HG02852 (cell line): ENCODE results near the gene CDCP1.

ENCODE experiments used
- ATAC-seq: cut with Tn5 transposase; IDR thresholded peaks from one replicate; pipeline ENCODE4 v1.9.1; 2021; ENCODE audit warnings: mild to moderate bottlenecking, moderate library complexity; ENCODE audit not compliant: unreplicated experiment

Gene CDCP1

DNA sequence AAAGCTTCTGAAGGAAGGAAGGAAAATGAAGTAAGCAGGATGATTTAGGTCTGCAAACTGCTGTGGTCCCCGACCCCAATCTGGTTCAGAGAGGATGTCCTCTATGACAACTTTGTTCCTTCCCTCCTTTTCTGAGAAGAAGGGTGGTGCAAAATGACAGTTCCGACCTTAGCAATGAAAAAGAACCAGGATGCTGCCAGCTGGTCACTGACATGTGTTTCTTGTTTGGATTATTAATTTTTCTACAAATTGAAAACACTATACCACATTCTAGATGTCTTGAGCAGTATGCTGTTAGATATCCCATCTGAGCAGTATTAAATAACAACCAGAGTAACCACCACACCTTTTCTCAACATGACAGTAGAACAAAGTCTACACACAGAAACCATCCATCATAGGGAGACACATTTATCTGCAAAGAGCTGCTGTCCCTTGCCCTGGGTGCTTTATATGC is 27.5 kb downstream of the CDCP1 start:
- no peak for ATAC-seq

DNA sequence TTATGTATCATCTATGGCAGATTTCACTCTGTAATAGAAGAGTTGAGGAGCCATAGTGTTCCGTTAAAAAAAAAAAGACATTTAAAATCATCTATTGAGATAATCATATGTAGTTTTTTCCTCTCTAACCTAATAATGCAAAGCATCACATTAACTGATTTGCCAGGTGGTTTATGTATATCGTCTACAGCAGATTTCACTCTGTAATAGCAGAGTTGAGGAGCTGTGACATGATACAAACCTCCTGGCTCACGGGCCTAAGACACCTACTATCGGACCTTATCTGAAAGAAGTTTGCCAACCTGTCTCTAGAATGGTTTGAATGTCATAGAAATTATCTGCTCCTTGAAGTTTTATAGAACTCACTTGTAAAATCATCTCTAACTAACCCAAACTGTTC is 29.8 kb downstream of the CDCP1 start:
- ATAC-seq = no peak

DNA sequence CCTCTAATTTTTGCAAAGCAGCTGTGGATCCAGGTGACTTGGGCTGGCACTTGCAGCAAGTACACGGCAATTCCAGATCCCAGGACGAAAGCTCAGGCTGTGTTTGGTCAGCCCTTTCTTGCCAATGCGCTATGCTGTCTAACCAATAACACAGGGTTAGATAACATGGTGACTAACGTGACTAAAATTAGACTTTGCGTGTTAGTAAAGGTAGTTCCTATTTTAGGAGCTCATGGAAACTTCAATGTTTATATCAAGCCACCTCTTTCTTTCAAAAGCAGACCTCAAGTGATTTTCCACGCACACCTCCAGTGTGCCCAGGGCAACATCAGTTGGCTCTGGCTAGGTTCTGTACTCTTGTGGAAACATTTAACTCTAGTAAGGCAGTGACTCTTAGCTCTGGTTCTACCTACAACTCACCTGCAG is 32.5 kb downstream of the CDCP1 start:
- no peak for ATAC-seq

DNA sequence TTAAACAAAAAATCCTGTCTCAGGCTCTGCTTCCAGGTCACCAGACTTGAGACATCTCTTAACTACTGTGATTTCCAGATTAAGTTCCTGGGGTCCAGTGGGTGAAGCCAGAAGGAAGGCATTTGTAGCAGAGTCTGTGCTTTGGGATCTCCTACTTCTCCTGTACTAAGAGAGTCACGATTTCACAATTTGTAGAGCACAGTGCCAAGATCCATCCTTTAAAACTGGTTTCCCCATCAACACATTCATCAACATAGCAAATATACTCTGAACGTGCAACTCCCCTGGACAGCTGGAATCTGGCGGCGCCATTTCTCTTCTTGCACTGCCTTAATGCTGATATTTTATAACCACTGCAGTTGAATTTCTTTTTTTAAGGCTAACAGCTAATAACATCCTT is 33.2 kb downstream of the CDCP1 start:
- no peak for ATAC-seq

DNA sequence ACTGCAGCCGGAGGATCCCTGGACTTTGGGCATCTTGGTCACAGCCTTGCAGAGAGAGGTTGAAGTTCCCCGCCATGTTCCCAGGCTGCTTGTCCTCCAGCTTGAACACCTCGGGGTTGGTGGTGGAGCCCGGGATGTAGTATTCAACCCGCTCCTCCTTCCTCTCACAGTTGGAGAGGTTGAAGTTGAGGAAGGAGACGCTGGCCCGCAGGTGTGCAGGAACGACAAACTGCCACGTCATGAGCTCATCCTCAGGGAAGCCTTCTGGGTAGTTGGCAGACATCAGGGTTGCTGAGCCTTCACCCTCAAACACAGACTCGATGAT is 35.7 kb downstream of the CDCP1 start:
- no peak for ATAC-seq

DNA sequence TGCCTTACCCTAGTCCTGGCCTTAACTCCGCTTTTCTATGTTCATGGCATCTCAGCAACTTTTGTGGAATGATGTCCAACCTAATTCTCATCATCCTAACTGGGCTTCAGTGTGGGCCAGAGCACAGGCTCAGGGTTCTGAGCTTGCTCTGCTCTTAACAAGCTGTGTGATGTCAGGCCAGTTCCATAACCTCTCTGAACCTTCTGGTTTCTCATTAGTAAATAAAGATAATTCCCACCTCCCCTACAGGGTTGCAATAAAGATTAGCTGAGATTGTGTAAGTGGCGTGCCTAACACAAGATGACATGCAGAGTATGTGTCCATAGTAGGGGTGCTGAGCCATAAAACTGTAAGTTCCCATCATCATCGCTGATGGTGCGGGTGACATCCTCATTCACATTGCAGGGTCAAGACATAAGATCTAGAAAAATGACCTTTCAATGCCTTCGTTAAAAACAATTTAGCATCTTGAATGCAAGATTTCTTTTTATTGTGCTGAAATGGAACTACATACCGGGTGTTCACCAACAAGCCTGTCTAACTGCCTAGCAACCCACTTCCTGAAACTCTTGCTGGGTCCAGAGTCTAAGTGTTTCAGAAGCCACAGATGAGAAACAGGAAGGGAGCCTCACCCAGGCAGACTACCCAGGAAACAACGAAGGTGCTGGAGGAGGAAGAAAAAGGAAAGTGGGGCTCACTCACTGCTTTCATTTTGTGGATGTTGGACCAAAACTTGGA is 36.2 kb downstream of the CDCP1 start:
- ATAC-seq = no peak

DNA sequence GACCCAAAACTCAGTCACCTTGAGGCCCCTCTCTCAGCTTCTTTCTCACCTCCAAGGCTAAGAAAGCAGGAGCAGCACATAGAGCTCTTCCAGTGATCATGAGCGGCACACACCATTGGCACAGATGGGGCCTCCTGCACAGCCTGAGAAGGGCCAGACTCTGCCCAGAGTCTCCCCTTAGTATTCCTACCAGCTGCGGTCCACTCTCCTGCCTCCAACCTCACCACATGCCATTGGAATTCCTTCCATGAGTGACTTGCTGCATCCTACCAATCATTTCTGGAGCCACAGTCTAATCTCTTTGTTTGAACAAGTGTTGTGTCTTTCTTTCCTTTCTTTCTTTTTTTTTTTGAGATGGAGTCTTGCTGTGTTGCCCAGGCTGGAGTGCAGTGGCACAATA is 39.3 kb downstream of the CDCP1 start:
- ATAC-seq = no peak

DNA sequence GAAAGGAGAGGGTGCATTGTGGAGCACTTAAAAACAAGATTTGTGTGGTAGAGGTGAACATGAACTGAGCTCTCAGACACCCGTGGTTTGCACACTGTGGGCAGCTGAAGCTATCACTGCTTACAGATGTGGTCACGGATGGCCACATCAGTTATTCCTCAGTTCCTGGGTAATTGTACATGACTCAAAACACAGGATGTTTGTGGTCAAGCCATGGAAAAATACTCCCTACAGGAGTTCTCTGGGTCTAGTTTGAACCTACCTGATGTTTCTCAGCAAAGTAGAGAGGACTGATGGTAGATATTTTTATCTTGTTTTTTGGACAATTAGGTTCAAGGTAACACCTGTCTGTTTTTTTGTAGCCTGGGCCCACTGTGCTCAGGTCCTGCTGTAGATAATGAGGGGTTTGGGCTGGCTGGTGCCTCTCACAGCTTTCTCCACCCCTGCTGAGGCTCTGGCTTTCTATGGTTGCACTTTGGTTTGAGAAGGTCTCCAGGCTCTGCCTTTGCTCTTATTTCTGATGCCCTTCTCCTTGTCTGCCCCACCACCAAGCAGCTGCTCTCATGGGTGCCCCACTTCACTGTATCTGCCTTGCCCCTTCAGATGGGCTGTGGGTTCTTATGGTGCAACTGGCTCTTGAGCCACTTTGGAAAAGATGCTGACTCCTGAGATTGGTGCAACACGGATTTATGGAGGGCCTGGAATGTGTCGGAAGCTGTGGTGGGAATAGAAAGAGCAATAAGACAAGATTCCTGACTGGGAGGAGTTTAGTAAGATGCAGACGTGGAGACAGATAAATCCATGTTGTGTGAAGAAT is 40.1 kb downstream of the CDCP1 start:
- no peak for ATAC-seq

DNA sequence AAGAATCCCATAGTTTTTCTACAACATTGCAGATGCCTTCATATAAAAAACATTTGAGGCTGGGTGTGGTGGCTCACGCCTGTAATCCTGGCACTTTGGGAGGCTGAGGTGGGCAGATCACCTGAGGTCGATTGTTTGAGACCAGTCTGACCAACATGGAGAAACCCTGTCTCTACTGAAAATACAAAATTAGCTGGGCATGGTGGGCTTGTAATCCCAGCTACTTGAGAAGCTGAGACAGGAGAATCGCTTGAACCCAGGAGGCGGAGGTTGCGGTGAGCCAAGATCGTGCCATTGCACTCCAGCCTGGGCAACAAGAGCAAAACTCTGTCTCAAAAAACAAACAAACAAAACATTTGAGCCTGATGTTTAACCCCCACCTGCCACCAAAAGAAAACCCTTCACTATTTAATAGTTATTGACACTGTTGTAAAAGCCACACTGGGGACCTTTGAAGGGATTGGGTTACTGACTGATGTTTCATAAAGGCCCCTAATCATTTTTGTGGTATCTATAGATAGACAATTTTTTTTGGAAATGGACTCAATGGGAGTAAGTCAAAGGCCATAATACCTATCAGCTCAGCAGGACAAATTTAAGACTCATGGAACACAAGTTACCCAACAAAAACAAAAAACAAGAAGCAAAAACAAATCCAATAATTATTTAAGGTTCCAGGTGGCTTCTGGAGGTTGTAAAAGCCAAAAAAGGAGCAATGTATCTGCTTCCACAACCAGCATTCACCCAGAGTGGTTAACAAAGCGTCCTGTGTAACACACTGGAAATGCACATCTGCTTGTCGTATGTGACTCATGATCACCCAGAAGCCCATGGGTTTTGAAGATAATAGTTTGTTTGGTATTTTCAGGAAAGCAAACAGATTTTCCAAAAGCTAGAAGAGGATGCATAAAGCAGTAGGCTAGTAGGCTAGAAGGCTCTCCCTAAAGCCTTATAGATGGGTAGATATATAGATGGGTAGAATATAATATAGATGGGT is 41.2 kb downstream of the CDCP1 start:
- no peak for ATAC-seq

DNA sequence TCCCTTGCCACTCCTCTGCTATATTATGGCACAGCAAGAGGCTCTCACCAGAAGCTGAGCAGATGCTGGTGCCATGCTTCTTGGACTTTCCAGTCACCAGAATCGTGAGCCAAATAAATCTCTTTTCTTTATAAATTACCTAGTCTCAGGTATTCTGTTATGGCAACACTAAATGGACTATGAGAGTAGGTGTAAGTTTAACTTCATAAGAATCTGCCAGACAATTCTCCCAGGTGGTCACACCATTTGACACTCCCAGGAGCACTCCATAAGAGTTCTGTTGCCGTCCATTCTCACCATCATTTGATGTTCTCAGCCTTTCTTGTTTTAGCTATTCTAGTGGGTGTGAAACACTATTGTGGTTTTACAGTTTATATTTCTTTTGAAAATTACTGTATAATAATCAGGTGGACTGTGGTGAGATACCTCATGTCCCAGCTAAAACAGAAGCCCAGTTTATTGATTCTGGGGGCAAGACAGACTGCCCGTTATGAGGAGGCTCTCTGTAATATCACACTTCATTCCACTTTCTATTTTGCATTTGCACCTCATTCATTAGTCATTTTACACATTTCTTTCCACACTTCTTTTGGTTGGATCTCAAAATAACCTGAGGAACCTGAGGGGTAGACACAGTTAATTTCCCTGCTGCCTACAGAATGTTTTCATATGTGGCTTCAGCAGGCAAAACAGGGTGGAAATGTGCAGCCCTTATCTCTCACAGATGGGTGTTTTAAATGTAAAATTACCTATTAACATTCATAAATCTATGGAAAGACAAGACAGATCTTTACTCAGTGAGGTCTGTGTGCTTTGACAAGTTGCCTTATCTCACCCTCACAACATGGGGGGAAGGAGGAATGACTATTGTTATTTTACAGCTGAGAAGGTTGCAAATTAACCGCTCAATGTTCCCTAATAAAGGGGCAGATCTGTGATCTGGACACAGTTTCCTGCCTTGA is 42.1 kb downstream of the CDCP1 start:
- ATAC-seq = no peak

DNA sequence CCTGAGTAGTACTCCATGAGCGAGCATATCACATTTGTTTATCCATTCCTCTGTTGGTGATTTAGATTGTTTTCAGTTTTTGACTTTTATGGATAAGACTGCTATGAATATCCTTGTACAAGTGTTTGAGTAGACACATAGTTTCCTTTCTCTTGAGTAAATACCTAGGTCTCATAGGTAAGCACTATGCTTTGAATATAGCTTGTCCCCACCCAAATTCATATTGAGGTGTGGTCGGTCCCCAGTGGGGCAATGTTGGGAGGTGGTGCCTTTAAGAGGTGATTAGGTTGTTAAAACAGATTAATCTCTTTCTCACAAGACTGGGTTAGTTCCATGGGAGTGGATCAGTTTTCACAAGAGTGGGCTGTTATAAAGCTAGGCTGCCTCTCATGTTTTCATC is 42.8 kb downstream of the CDCP1 start:
- ATAC-seq = no peak

DNA sequence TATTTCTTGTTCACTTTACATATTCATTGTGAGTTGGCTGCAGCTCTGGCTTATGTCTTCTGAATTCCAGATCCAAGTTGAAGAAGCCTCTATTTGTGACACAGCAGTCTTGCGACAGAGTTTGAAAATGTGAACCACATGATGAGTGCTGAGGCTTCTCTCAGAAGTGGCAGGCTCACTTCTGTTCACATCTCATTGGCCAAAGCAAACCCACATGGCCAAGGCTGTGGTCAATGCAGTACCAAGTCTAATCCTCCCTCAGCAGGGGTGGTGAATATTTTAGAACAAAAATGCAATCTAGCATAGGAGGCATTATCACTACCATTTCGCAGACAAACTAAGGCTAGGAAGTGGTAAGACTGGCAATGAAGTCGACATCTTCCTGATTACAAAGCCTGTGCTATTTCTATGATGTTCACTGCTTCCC is 45.2 kb downstream of the CDCP1 start:
- ATAC-seq = no peak

DNA sequence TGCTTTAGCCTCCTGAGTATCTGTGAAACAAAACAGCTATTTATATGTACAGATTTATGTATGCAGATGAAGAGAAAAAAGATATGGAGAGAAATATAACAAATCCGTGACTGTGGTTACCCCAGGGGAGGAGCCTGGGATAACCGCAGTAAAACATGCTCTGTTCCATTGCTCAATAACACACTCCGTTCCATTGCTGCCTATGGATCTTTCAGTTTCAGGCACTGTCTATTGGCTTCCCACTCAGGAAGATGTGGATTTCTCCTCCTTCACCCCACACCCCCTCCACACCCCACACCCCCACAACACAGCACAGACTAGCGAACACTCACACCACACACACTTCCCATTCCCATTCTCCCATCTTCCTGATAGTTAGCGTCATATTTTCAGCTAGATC is 47.9 kb downstream of the CDCP1 start:
- no peak for ATAC-seq

DNA sequence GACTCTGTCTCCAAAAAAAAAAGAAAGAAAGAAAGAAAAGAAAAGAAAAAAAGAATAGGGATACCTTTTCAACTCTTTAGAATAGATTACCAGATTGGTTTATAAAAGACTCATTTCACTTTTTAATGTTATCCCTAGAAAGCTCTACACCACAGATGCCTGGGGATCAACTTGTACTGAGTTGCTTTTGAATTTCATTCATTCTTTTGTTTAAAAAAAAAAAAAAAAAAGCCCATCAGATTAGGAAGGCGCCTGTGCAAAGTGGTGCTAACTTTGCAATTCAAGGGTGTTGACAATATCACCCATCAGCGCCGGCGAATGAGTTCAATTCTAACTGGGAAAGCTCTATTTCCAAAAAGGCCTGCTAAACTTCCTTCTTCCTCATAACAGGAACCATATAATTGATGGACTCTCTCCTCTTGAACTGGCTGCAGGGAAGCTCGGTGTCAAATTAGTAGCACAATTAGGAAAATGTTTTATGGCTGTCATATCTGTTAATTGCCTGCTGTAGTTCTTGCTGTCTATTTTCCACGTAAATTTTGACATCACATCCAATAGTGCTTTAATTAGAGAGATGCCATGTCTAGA is 48.8 kb downstream of the CDCP1 start:
- no peak for ATAC-seq

DNA sequence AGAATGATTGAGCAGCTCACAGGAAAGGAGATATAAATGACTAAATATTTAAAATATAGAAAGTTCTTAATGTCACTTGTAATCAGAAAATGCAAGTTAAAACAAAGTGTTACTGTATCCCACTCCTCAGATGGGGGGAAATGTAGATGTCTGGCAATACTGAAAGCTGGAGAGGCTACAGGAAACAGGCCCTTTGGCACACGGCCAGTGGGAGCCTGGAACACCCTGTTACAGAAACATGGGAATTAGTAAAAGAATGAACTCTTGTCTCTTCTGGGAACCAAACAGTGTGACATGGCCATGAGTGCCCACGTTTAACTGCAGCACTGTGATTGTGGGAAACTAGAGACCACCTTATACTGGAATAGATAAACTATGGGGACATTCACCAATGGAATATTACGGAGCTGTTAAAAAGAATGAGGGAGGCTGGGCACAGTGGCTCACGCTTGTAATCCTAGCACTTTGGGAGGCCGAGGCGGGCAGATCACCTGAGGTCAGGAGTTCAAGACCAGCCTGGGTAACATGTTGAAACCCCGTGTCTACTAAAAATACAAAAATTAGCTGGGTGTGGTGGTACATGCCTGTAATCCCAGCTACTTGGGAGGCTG is 50.2 kb downstream of the CDCP1 start:
- ATAC-seq = no peak

DNA sequence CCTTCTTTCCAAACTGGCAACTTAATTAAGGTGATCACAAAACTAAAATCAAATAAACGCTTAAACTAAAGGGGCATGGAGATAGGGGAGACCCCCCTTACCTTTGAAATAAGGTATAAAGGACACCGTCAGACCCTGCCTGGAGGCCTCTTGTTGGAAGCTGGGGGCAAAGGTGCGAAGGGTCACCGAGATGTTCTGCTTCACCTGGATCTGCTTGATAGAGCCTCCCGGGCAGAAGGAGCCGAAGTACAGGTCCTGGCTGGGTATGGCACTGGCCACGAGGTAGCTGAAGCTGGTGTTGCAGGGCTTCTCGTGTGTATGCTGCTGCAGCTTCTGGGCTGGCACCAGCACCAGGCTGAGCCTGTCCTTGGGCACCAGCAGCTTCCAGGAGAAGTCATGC is 53.0 kb downstream of the CDCP1 start:
- no peak for ATAC-seq

DNA sequence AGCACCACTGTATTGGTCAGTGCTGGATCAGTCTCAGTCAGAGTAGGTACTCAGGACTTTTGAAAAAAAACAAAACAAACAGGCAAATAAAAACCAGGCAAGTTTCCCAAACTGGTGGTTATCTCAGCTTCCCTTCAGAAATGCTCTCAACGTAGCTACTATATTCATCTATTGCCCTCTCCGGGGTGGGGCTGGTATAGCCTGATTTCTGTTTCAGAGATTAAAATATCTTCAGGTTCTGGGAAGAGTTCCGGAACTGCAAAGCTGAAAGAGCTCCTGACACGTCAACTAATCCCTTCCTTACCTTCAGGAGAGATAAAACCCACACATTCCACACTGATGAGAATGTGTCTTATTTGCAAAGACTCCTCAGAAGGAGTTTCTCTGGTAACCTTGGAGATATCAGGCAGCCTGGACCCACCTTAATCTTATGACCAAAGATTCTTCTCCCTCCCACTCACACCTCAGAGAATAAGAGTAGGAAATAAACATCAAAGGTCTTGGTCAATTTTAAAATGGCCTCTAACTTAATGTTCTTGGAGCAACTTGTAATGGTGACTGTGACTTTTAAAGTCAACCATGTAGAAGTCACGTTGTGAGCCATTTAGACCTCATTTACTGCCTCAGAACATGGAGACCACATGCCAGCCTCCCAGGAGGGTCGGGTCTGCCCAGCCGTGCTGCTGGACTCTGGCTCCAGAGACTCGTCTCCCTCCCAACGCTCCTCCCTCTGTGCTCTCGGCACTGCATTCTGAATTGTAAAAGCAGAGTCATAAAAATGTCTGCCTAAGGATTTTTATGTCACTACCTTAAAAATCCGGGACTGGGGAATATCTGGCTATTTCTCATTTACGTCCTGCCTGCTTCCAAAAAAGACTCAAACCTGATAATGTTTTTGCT is 53.8 kb downstream of the CDCP1 start:
- ATAC-seq = no peak

DNA sequence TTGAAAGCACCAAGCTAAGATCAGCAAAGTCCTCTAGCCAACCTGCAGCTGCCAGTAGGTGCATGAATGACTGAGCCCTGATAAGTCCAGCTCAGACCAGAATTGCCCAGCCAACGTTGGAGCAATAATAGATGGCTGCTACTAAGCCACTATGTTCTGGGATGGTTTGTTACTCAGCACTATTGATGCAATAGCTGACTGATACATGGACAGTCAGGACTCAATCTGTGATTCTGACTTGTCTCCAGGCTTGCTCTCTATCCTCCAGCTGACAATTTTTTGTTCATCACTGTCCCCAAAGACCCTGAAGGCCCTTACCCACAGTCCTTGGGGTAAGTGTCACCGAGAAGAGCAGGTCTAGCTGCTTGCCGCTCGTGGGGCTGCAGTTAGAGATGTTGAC is 55.3 kb downstream of the CDCP1 start:
- ATAC-seq = no peak
